Ishikawa (cell line): ENCODE results near the gene PPIL4.

Experiments
- YY1 ChIP-seq: IDR thresholded peaks from 2 replicates; pipeline ENCODE4 v1.6.1; 2012; ENCODE audit warnings: low read depth
- TF ChIP-seq, protein P1 (sequence below): IDR thresholded peaks from 2 replicates; pipeline ENCODE4 v1.6.1; 2012

GRCh38 chr6:149472241-149472640 lies 73.6 kb downstream of the PPIL4 start:
- TF ChIP-seq, protein P1, sequence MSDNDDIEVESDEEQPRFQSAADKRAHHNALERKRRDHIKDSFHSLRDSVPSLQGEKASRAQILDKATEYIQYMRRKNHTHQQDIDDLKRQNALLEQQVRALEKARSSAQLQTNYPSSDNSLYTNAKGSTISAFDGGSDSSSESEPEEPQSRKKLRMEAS, result no peak
- no peak for TF ChIP-seq YY1
